ENCODE results near the gene ZNF561.
"Not testable (repeated sequence)": the region's sequence is repeated elsewhere in the genome, so short reads cannot be mapped to it uniquely, and the experiment has no call there.

ZNF561 gene

GRCh38 chr19:9615844-9616243 lies 5.2 kb downstream of the ZNF561 start:
- peaks cover 2% of the 10 kb centered on the region for H3K27me3 Mint-ChIP-seq
- no peak for DNase-seq
- H3K4me1 Mint-ChIP-seq = peaks cover 5% of the 10 kb centered on the region
- no peak overlapping the region for H3K27ac Mint-ChIP-seq
- no peak overlapping the region for H3K4me3 Mint-ChIP-seq
- H3K9me3 Mint-ChIP-seq = peaks cover 22% of the 10 kb centered on the region
- peaks cover 81% of the 10 kb centered on the region for H3K36me3 Mint-ChIP-seq
- CTCF ChIA-PET = interaction anchor here (0.6 kb wide), 1 partner anchor 10 kb away, joined by 3 read pairs; no protein-coding TSS in a partner anchor

DNA sequence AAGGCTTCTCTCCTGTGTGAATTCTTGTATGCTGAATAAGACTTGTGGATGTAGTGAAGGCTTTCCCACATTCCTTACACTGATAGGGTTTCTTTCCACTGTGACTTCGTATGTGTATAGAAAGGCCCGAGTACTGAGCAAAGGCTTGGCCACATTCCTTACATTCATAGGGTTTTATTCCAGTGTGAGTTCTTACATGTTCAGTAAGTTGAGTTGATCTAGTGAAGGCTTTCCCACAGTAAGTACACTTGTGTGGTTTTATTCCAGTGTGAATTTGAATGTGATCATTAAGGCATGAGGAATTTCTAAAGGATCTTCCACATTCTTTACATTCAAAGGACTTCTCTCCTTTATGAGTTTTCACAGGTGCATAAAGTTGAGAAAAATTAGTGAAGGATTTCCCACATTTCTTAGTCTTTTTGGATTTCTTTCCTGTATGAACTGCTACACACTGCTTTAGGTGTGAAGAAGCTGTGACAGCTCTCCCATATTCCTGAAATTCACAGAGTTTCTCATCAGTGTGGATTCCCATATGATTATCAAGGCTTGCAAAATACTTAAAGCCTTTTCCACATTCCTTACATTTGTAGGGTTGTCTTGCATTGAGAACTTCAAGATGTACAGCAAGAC lies 10.4 kb downstream of the ZNF561 start:
- peaks cover 53% of the 10 kb centered on the region for H3K9me3 Mint-ChIP-seq
- CTCF ChIA-PET = no interaction called here
- H3K4me3 Mint-ChIP-seq = no peak overlapping the region
- no peak overlapping the region for H3K27ac Mint-ChIP-seq
- H3K4me1 Mint-ChIP-seq = no peaks in the 10 kb centered on the region
- no peaks in the 10 kb centered on the region for H3K27me3 Mint-ChIP-seq
- DNase-seq = no peak
- H3K36me3 Mint-ChIP-seq = peaks cover 74% of the 10 kb centered on the region

- Mint-ChIP-seq H3K27ac (no peak overlapping the region), H3K4me1 (no peaks in the 10 kb centered on the region), H3K4me3 (no peak overlapping the region), H3K9me3 (peaks cover 56% of the 10 kb centered on the region), H3K27me3 (no peaks in the 10 kb centered on the region), H3K36me3 (peaks cover 62% of the 10 kb centered on the region)
- CTCF ChIA-PET = no interaction called here
- no peak for DNase-seq
Measured at GRCh38 chr19:9608912-9609311, 12.1 kb downstream of the ZNF561 start.

DNA sequence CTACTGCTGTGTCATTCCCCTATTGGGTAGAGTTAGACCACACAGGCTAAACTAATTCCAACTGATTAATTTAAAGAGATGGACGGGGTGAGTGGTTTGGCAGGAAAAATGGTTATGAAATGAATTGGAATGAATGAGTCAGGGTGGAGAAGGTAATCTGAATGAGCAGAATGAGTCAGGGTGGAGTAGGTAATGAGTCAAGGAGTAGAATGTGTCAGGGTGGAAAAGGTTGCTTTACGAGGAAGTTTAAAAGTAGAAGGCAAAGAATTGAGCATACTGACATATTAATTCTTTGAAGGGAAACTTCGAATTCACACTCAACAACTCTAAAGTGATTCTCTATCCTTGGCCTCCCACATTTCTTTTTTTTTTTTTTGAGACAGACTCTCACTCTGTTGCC lies 24.0 kb downstream of the ZNF561 start:
- no peaks in the 10 kb centered on the region for H3K4me1 Mint-ChIP-seq
- no peak overlapping the region for H3K4me3 Mint-ChIP-seq
- H3K9me3 Mint-ChIP-seq = peaks cover 27% of the 10 kb centered on the region
- no peak for DNase-seq
- CTCF ChIA-PET = no interaction called here
- no peak overlapping the region for H3K27ac Mint-ChIP-seq
- H3K36me3 Mint-ChIP-seq = peaks cover 2% of the 10 kb centered on the region
- no peaks in the 10 kb centered on the region for H3K27me3 Mint-ChIP-seq

DNA sequence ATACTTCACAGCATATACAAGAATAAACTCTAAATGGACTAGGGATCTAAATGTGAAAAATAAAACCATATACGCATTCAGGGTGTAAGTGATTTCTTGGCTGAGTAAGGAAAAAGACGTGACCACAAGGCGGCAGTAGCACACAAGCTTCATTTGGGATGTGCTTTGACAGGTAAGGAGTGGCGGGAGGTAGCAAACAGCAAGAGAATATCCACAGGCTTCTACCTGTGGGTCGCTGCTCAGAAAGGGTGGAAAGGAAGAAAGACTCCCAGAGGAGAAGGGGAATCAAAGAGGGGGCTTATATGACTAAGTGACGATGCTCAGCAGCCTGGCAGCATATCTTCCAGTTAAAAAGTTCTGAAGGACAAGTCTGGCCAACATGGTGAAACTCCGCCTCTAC lies 34.3 kb downstream of the ZNF561 start:
- H3K36me3 Mint-ChIP-seq = peaks cover 16% of the 10 kb centered on the region
- H3K4me1 Mint-ChIP-seq = peaks cover 21% of the 10 kb centered on the region
- CTCF ChIA-PET = interaction anchor here (0.6 to 1.7 kb wide), 4 partner anchors 35 to 260 kb away, joined by 3 to 6 read pairs (median 4); partner anchors contain the start of gene ZNF561
- H3K27ac Mint-ChIP-seq = no peak overlapping the region
- peak; percentile 87 for DNase-seq
- peaks cover 18% of the 10 kb centered on the region for H3K27me3 Mint-ChIP-seq
- peaks cover 5% of the 10 kb centered on the region for H3K9me3 Mint-ChIP-seq
- no peak overlapping the region for H3K4me3 Mint-ChIP-seq

DNA sequence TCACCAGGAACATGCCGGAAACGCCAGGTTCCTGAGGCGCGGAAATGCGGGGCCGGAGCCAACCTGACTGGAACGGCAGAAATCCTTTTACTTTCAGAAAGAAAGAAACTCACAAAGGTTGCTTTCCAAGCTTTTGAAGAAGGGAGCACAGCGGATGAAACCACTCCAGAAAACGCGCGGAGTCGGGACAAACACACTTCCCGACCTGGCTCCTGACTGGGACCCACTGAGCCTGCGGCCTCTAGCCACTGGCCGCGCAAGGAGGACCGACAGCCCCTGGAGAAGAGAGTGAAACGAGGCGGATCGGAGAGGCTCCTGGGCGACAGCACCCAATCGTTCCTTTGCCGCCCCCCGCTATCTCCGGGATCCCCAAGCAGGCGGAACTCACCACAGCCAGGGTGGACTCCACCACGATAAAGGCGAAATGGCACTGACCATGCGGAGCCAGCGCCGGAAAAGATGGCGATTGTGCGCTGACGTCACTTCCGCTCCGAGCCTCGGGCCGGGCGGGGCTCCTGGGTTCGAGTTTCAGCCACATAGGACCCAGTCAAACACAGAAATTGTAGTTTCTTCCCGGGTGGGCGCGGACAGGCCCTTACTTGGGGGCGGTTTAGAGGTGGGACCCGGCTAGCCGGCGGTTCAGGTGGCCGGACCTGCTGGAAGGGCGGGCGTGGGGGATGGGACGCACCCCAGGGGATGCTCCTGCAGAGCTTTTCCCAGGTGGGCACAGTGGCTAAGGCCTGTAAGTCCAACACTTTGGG lies 36.8 kb downstream of the ZNF561 start, which contains the start of gene ZNF121:
ZNF121 (minus strand) TSS at position 432 of the 761 bp plus-strand sequence. CDS start 16,407 bp downstream, outside the sequence.
- H3K4me1 Mint-ChIP-seq = peaks cover 29% of the 10 kb centered on the region
- H3K4me3 Mint-ChIP-seq = peak within 1 kb of the TSS; percentile 92

DNA sequence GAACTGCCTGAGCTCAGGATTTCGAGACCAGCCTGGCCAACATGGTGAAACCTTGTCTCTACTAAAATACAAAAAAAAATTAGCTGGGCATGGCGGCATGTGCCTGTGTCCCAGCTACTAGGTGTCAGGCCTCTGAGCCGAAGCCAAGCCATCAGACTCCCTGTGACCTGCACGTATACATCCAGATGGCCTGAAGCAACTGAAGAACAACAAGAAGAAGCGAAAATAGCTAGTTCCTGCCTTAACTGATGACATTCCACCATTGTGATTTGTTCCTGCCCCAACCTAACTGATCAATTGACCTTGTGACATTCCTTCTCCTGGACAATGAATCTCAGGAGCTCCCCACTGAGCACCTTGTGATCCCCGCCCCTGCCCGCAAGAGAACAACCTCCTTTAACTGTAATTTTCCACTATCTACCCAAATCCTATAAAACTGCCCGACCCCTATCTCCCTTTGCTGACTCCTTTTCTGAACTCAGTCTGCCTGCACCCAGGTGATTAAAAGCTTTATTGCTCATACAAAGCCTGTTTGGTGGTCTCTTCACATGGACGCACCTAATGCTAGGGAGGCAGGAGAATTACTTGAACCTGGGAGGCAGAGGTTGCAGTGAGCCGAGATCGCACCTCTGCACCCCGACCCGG lies 38.8 kb downstream of the ZNF561 start:
- Mint-ChIP-seq H3K4me3 (peak overlapping the region; percentile 64), H3K36me3 (peaks cover 57% of the 10 kb centered on the region), H3K4me1 (peaks cover 31% of the 10 kb centered on the region), H3K9me3 (peaks cover 40% of the 10 kb centered on the region), H3K27ac (peak overlapping the region; percentile 56), H3K27me3 (peaks cover 12% of the 10 kb centered on the region)
- DNase-seq, CTCF ChIA-PET: not testable (repeated sequence)

More for the DNA sequence above, 36.8 kb downstream of the ZNF561 start, which contains the start of gene ZNF121:
- CTCF ChIA-PET = interaction anchor here (1.6 to 1.7 kb wide), 2 partner anchors 206 to 211 kb away, joined by 4 to 6 read pairs; no protein-coding TSS in a partner anchor
- peak within 1 kb of the TSS; percentile 96 for H3K27ac Mint-ChIP-seq
- peaks cover 24% of the 10 kb centered on the region for H3K9me3 Mint-ChIP-seq
- DNase-seq = peak; percentile 86
- H3K27me3 Mint-ChIP-seq = peaks cover 18% of the 10 kb centered on the region
- H3K36me3 Mint-ChIP-seq = peaks cover 40% of the 10 kb centered on the region

DNA sequence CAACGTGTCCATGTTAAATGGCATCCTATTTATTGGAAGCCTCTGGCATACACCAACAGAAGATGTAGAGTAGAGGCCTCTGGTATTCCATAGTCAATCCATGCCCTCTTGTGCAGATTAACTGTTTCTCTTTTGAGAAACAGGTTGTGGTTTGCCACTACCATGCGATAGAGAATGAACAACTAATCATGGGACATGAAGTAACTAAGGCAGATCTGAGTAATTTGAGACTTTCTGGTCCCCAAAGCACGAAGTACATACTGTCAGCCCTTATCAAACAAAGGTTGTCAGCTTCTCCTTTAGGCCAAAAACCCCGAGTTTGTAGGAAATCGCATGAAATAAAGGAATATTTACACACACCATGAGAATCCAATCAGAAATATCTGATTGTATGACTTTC lies 40.3 kb downstream of the ZNF561 start:
- CTCF ChIA-PET = no interaction called here
- H3K27ac Mint-ChIP-seq = no peak overlapping the region
- H3K9me3 Mint-ChIP-seq = peaks cover 53% of the 10 kb centered on the region
- H3K36me3 Mint-ChIP-seq = peaks cover 70% of the 10 kb centered on the region
- no peak overlapping the region for H3K4me3 Mint-ChIP-seq
- no peak for DNase-seq
- H3K27me3 Mint-ChIP-seq = peaks cover 6% of the 10 kb centered on the region
- peaks cover 34% of the 10 kb centered on the region for H3K4me1 Mint-ChIP-seq

- DNase-seq = no peak
- H3K4me3 Mint-ChIP-seq = no peak overlapping the region
- CTCF ChIA-PET = no interaction called here
- H3K27ac Mint-ChIP-seq = no peak overlapping the region
- H3K36me3 Mint-ChIP-seq = peaks cover 88% of the 10 kb centered on the region
- H3K9me3 Mint-ChIP-seq = peaks cover 75% of the 10 kb centered on the region
- H3K4me1 Mint-ChIP-seq = peaks cover 3% of the 10 kb centered on the region
- no peaks in the 10 kb centered on the region for H3K27me3 Mint-ChIP-seq
Measured at GRCh38 chr19:9570255-9570654, 50.8 kb downstream of the ZNF561 start.

DNA sequence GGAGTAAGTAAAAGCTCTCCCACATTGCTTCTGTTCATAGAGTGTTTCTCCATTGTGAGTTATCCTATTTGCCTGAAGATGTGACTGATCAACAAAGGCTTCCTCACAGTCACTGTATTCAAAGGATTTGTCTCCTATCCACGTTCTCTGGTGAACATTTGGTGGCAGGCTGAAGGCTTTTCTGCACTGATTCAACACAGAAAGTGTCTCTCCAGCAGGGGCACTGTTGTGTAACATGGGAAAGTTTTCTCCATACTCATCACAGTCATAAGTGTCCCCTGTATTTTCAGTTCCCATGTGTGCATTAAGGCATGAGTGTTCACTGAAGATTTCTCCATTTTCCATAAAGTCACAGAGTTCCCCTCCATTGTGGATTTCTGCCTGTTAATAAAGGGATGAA lies 54.3 kb downstream of the ZNF561 start:
- Mint-ChIP-seq H3K27ac (no peak overlapping the region), H3K9me3 (peaks cover 74% of the 10 kb centered on the region), H3K4me1 (peaks cover 3% of the 10 kb centered on the region), H3K4me3 (no peak overlapping the region), H3K27me3 (no peaks in the 10 kb centered on the region), H3K36me3 (peaks cover 87% of the 10 kb centered on the region)
- CTCF ChIA-PET = no interaction called here
- no peak for DNase-seq

DNA sequence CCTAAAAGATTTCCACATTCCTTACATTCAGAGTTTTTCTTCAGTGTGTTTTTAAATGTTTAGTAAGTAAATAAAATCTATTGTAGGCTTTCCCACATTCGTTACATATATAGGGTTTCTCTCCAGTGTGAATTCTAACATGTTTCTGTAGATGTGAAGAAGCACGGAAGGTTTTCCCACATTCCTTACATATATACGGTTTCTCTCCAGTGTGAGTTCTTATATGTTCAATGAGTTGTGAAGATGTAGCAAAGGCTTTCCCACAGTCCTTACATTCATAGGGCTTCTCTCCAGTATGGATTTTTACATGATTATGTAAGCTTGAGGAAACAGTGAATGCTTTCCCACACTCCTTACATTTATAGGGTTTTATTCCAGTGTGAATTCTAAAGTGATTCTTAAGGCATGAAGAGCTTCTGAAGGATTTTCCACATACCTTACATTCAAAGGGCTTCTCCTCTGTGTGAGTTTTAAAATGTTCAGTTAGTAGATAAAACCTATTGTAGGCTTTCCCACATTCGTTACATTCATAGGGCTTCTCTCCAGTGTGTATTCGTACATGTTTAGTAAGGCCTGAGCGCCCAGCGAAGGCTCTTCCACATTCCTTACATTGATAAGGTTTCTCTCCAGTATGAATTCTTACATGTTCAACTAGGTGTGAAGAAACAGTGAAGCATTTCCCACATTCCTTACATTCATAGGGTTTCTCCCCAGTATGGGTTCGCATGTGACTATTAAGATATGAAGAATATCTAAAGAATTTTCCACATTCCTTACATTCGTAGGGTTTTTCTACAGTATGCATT lies 54.9 kb downstream of the ZNF561 start:
- Mint-ChIP-seq H3K27ac (no peak overlapping the region), H3K9me3 (peaks cover 71% of the 10 kb centered on the region), H3K36me3 (peaks cover 87% of the 10 kb centered on the region), H3K4me3 (no peak overlapping the region), H3K4me1 (no peaks in the 10 kb centered on the region), H3K27me3 (no peaks in the 10 kb centered on the region)
- no peak for DNase-seq
- CTCF ChIA-PET = no interaction called here
